HCT116 (cell line): ENCODE measurements around the gene SPATA25. TPM values are rescaled to one million over a fixed set of nuclear protein-coding genes. Genes with fewer than 3 reads are reported as not detected.

Source experiments
- ATAC-seq: fragments of 200-7000 bp; cut with Tn5 transposase; 2 replicates; pipeline ENCODE4 v1.9.1; 2020; ENCODE audit warnings: mild to moderate bottlenecking, moderate library complexity
- BruUV-seq: library from RNA; stranded (reverse); fragments of 400-500 nt; replicated peaks from 2 replicates; lab custom pipeline; 2021; lab: Mats Ljungman, UMichigan
- CTCF ChIA-PET: fragments of 300-600 bp; sonication (Branson Sonifier 250); formaldehyde crosslinking; loops from one replicate; lab custom pipeline; 2021; ENCODE audit warnings: antibody characterized with exemption; lab: Charles Lee
- POLR2A ChIA-PET: fragments of 300-600, 350-600 bp; sonication (Branson Sonifier 250); formaldehyde crosslinking; loops from one replicate; lab custom pipeline; 2021; ENCODE audit warnings: antibody characterized with exemption; lab: Charles Lee
- RAD21 ChIA-PET, 2 experiments: fragments of 300-600 bp; sonication (Branson Sonifier 250); formaldehyde crosslinking; loops; one replicate each; lab custom pipeline; 2023; ENCODE audit warnings: low total read pairs in 2 of 2; ENCODE audit not compliant: uncharacterized antibody in 2 of 2, unreplicated experiment in 2 of 2, low non-redundant PET in 1 of 2; lab: Charles Lee
- DNase-seq: peaks from one replicate; pipeline ENCODE4 v3.0.0-alpha.2; 2010; ENCODE audit warnings: low read depth, low spot score
- H2AFZ ChIP-seq: fragments of 200-600 bp; shearing (Covaris generic), sonication (generic); 2 replicates; pipeline ENCODE4 v1.6.1; 2017; ENCODE audit warnings: low read depth, mixed run types, mixed read lengths, antibody characterized with exemption, low read length; ENCODE audit not compliant: poor library complexity, severe bottlenecking
- H3K27ac ChIP-seq: 2 replicates; pipeline ENCODE4 v1.5.1; 2012; ENCODE audit warnings: low read depth, low read length
- H3K27me3 ChIP-seq: fragments of 200-600 bp; sonication (generic); 2 replicates; pipeline ENCODE4 v1.6.1; 2016; ENCODE audit warnings: mixed run types, low read length, mixed read lengths; ENCODE audit not compliant: insufficient read depth
- H3K36me3 ChIP-seq, 2 experiments: fragments of 200-500 bp in 1 of 2; fragments of 200-600 bp in 1 of 2; sonication (Bioruptor generic) in 1 of 2; sonication (generic) in 1 of 2; 2 replicates each; pipeline versions ENCODE4 v1.5.1 to v1.6.1; 2014 to 2016; ENCODE audit warnings: low read length in 2 of 2, inconsistent platforms in 1 of 2, mixed read lengths in 1 of 2, mixed run types in 1 of 2; ENCODE audit not compliant: insufficient read depth in 2 of 2, control insufficient read depth in 1 of 2
- H3K4me1 ChIP-seq, 2 experiments: fragments of 200-600 bp in 1 of 2; sonication (generic) in 1 of 2; 2 replicates each; pipeline versions ENCODE4 v1.5.1 to v1.6.1; 2012 to 2017; ENCODE audit warnings: low read length in 2 of 2, inconsistent platforms in 1 of 2, mild to moderate bottlenecking in 1 of 2, mixed read lengths in 1 of 2, mixed run types in 1 of 2, moderate library complexity in 1 of 2; ENCODE audit not compliant: insufficient read depth in 2 of 2, control insufficient read depth in 1 of 2
- H3K4me2 ChIP-seq: fragments of 200-600 bp; sonication (generic); 2 replicates; pipeline ENCODE4 v1.6.1; 2017; ENCODE audit warnings: mixed run types, low read length, mixed read lengths
- H3K4me3 ChIP-seq, 2 experiments: fragments of 200-600 bp in 1 of 2; sonication (generic) in 1 of 2; replicated peaks in 1 of 2; 2 replicates each; pipeline ENCODE4 v1.5.1; 2011 to 2016; ENCODE audit warnings: low read length in 2 of 2, control low read depth in 1 of 2, low read depth in 1 of 2, mild to moderate bottlenecking in 1 of 2, mixed read lengths in 1 of 2, mixed run types in 1 of 2
- H3K79me2 ChIP-seq: fragments of 200-600 bp; sonication (generic); 2 replicates; pipeline ENCODE4 v1.6.1; 2017; ENCODE audit warnings: mild to moderate bottlenecking, mixed run types, low read length, moderate library complexity, mixed read lengths; ENCODE audit not compliant: insufficient read depth
- H3K9ac ChIP-seq: fragments of 200-600 bp; sonication (generic); 2 replicates; pipeline ENCODE4 v1.6.1; 2016; ENCODE audit warnings: low read length, mixed read lengths
- H3K9me2 ChIP-seq: fragments of 200-600 bp; sonication (generic), shearing (Covaris generic); 2 replicates; pipeline ENCODE4 v1.6.1; 2017; ENCODE audit warnings: mixed run types, mild to moderate bottlenecking, moderate library complexity; ENCODE audit not compliant: insufficient read depth
- H3K9me3 ChIP-seq, 2 experiments: fragments of 200-500 bp in 1 of 2; fragments of 200-600 bp in 1 of 2; sonication (Bioruptor generic) in 1 of 2; sonication (generic) in 1 of 2; 2 replicates each; pipeline ENCODE4 v1.6.1; 2014 to 2017; ENCODE audit warnings: low read length in 2 of 2, mixed read lengths in 2 of 2, inconsistent platforms in 1 of 2, low read depth in 1 of 2, mild to moderate bottlenecking in 1 of 2, mixed run types in 1 of 2, moderate library complexity in 1 of 2; ENCODE audit not compliant: control insufficient read depth in 1 of 2, insufficient read depth in 1 of 2
- H4K20me1 ChIP-seq: fragments of 200-600 bp; sonication (generic), shearing (Covaris generic); 2 replicates; pipeline ENCODE4 v1.6.1; 2017; ENCODE audit warnings: mixed run types, mild to moderate bottlenecking, moderate library complexity; ENCODE audit not compliant: insufficient read depth
- ATF3 ChIP-seq: IDR thresholded peaks from 2 replicates; pipeline ENCODE4 v1.6.1; 2012
- ELF1 ChIP-seq: IDR thresholded peaks from 2 replicates; pipeline ENCODE4 v1.6.1; 2012; ENCODE audit warnings: low read depth, borderline replicate concordance
- EZH2 ChIP-seq: fragments of 200-600 bp; sonication (generic); IDR thresholded peaks from 2 replicates; pipeline ENCODE4 v1.6.1; 2017; ENCODE audit warnings: antibody characterized with exemption, mixed run types
- EZH2phosphoT487 ChIP-seq: fragments of 200-600 bp; IDR thresholded peaks from 2 replicates; pipeline ENCODE4 v1.6.1; 2018; ENCODE audit warnings: antibody characterized with exemption, borderline replicate concordance
- JUND ChIP-seq: IDR thresholded peaks from 2 replicates; pipeline ENCODE4 v1.6.1; 2012
- POLR2A ChIP-seq: IDR thresholded peaks from 2 replicates; pipeline ENCODE4 v1.7.0; 2011; ENCODE audit warnings: borderline replicate concordance; ENCODE audit not compliant: insufficient read depth, insufficient read length; ENCODE audit errors: extremely low read depth
- POLR2AphosphoS5 ChIP-seq: IDR thresholded peaks from 2 replicates; pipeline ENCODE4 v1.6.1; 2011; ENCODE audit warnings: mild to moderate bottlenecking, low read depth, low read length, moderate library complexity
- RAD21 ChIP-seq: IDR thresholded peaks from 2 replicates; pipeline ENCODE4 v1.6.1; 2012; ENCODE audit warnings: low read depth, mild to moderate bottlenecking
- SP1 ChIP-seq: IDR thresholded peaks from 2 replicates; pipeline ENCODE4 v1.6.1; 2012; ENCODE audit warnings: low read depth
- SRF ChIP-seq: IDR thresholded peaks from 2 replicates; pipeline ENCODE4 v1.6.1; 2012; ENCODE audit warnings: low read depth
- YY1 ChIP-seq: IDR thresholded peaks from 2 replicates; pipeline ENCODE4 v1.6.1; 2011; ENCODE audit warnings: low read length, low read depth, moderate library complexity, mild to moderate bottlenecking; ENCODE audit not compliant: insufficient replicate concordance; ENCODE audit errors: extremely low read depth
- intact Hi-C: fragments of 100-400 bp; cut with micrococcal nuclease; formaldehyde crosslinking; loops from 2 replicates; pipeline ENCODE4 v1.10.0; 2022
- total RNA-seq: library from RNA; stranded (reverse); gene quantifications from one replicate; pipeline ENCODE4 v1.2.1, GENCODE V29; 2021; ENCODE audit not compliant: unreplicated experiment

Gene SPATA25
- total RNA-seq, 1 experiment from 2014 or later, result 0.42 TPM

GRCh38 chr20:45897692-45898091 lies 10.3 kb upstream of the SPATA25 start (continued):
- TF ChIP-seq EZH2 (no peak), POLR2AphosphoS5 (no peak), ATF3 (no peak), JUND (no peak), RAD21 (no peak)
- TF ChIP-seq, all 23 proteins: peak for 0

GRCh38 chr20:45897289-45897688 lies 9.9 kb upstream of the SPATA25 start:
- Histone ChIP-seq H3K4me3 (no peak overlapping the region), H3K9ac (no peak overlapping the region), H3K27me3 (no peaks in the 10 kb centered on the region), H3K9me2 (no peaks in the 10 kb centered on the region), H3K9me3 (no peaks in the 10 kb centered on the region), H3K4me1 (peaks cover 2 to 4% of the 10 kb centered on the region in 2 experiments; a peak in 3 of 4 replicates), H4K20me1 (no peaks in the 10 kb centered on the region), H3K27ac (no peak overlapping the region), H3K79me2 (no peaks in the 10 kb centered on the region), H3K4me2 (no peak overlapping the region), H2AFZ (no peak overlapping the region), H3K36me3 (peaks cover 6 to 21% of the 10 kb centered on the region in 2 experiments; a peak in 3 of 4 replicates)
- ChIA-PET CTCF (no interaction called here), RAD21 (no interaction called here), POLR2A (no interaction called here)
- intact Hi-C loops, result no loop called here
- no peak for TF ChIP-seq YY1
- no peak for TF ChIP-seq SP1
- no peak for TF ChIP-seq SRF
- TF ChIP-seq EZH2phosphoT487, result no peak
- TF ChIP-seq ATF3, result no peak
- TF ChIP-seq EZH2, result no peak
- no peak for TF ChIP-seq POLR2A
- no peak for TF ChIP-seq ELF1
- TF ChIP-seq RAD21, result no peak
- ATAC-seq, result no peak
- DNase-seq, result no peak
- BruUV-seq, result no TSS peak
